ENCODE data around the gene RALA. TPM values are rescaled to one million over a fixed set of nuclear protein-coding genes. Genes with fewer than 3 reads are reported as not detected.

The RALA gene
- total and polyA plus RNA-seq, 2 of the 13 experiments (the other 11 are each of a cell fraction or from before 2014, with no cell fraction given): 11.8 to 19.5 TPM

GRCh38 chr7:39624935-39625694, 1.7 kb downstream of the RALA start (continued):
- TF ChIP-seq CEBPZ (IDR thresholded peaks at IDR 0.05; ENCODE audit: low read length) (no peak), ZNF850 (CRISPR knock-in tag; conservative IDR thresholded peaks at IDR 0.05) (no peak), SNAPC2 (CRISPR knock-in tag; IDR thresholded peaks at IDR 0.05) (no peak), ZNF292 (CRISPR knock-in tag; IDR thresholded peaks at IDR 0.05; ENCODE audit: borderline replicate concordance, low read depth) (no peak), U2AF2 (IDR thresholded peaks at IDR 0.05; ENCODE audit: low read depth, low read length) (no peak), JUNB (CRISPR knock-in tag; IDR thresholded peaks at IDR 0.05; ENCODE audit: borderline replicate concordance) (no peak), CEBPB (IDR thresholded peaks at IDR 0.05; ENCODE audit: borderline replicate concordance, low read depth, low read length) (peak; percentile 37; the same call in 1 of the 2 replicates), BRCA1 (CRISPR knock-in tag; IDR thresholded peaks at IDR 0.05) (no peak), MTA1 (CRISPR knock-in tag; IDR thresholded peaks at IDR 0.05; ENCODE audit: borderline replicate concordance) (no peak), ZNF275 (CRISPR knock-in tag; IDR thresholded peaks at IDR 0.05; ENCODE audit: borderline replicate concordance) (no peak), MED1 (CRISPR knock-in tag; IDR thresholded peaks at IDR 0.05) (no peak), ZUFSP (CRISPR knock-in tag; IDR thresholded peaks at IDR 0.05; ENCODE audit: borderline replicate concordance) (no peak), ZNF549 (CRISPR knock-in tag; IDR thresholded peaks at IDR 0.05) (no peak), ZNF362 (CRISPR knock-in tag; IDR thresholded peaks at IDR 0.05; ENCODE audit: borderline replicate concordance) (no peak), ZSCAN9 (CRISPR knock-in tag; IDR thresholded peaks at IDR 0.05; ENCODE audit: borderline replicate concordance) (no peak), ZNF333 (CRISPR knock-in tag; IDR thresholded peaks at IDR 0.05; ENCODE audit: borderline replicate concordance) (no peak), ZNF317 (CRISPR knock-in tag; IDR thresholded peaks at IDR 0.05) (no peak), ZBTB37 (CRISPR knock-in tag; IDR thresholded peaks at IDR 0.05) (no peak), CREB1 (IDR thresholded peaks at IDR 0.05) (no peak), CREB1 (CRISPR knock-in tag; IDR thresholded peaks at IDR 0.05) (no peak), SETDB1 (CRISPR knock-in tag; IDR thresholded peaks at IDR 0.05; ENCODE audit: borderline replicate concordance) (no peak), SMAD3 (CRISPR knock-in tag; IDR thresholded peaks at IDR 0.05) (no peak)
